Activated CD4-positive, alpha-beta T cell treated with anti-CD3 and anti-CD28 coated beads for 36 hours (primary cell): ENCODE data around the gene CXCL8. TPM values are rescaled to one million over a fixed set of nuclear protein-coding genes. Genes with fewer than 3 reads are reported as not detected.

ENCODE experiments used
- ATAC-seq: fragments of 200-7000 bp; cut with Tn5 transposase; one replicate; pipeline ENCODE4 v1.10.0; 2021; ENCODE audit warnings: mild to moderate bottlenecking, moderate library complexity
- CTCF ChIA-PET: fragments of 350-600 bp; sonication (Branson Sonifier 250); formaldehyde crosslinking; loops from one replicate; lab custom pipeline; 2021; ENCODE audit warnings: antibody characterized with exemption; lab: Charles Lee
- POLR2A ChIA-PET: fragments of 350-600 bp; sonication (Branson Sonifier 250); formaldehyde crosslinking; loops from one replicate; lab custom pipeline; 2021; ENCODE audit warnings: antibody characterized with exemption, inconsistent platforms; lab: Charles Lee
- DNase-seq: peaks from one replicate; pipeline ENCODE4 v3.0.0-alpha.2; 2020
- H3K27ac Mint-ChIP-seq: one replicate; pipeline ENCODE4 v1.8.0; 2021; ENCODE audit warnings: mixed read lengths
- H3K27me3 Mint-ChIP-seq: one replicate; pipeline ENCODE4 v1.8.0; 2021; ENCODE audit warnings: mixed read lengths
- H3K36me3 Mint-ChIP-seq: one replicate; pipeline ENCODE4 v1.8.0; 2021; ENCODE audit warnings: low read depth, mixed read lengths
- H3K4me1 Mint-ChIP-seq: one replicate; pipeline ENCODE4 v1.8.0; 2021; ENCODE audit warnings: mixed read lengths
- H3K4me3 Mint-ChIP-seq: one replicate; pipeline ENCODE4 v1.8.0; 2021; ENCODE audit warnings: mild to moderate bottlenecking, moderate library complexity, mixed read lengths
- H3K9me3 Mint-ChIP-seq: one replicate; pipeline ENCODE4 v1.8.0; 2021; ENCODE audit warnings: low read depth, mixed read lengths
- intact Hi-C, 2 experiments: fragments of 100-400 bp; cut with DNase I in 1 of 2; cut with micrococcal nuclease in 1 of 2; formaldehyde crosslinking; loops; one replicate each; pipeline versions ENCODE4 v1.14.2 to v1.15.1; 2022 to 2024; cut with DNase I, micrococcal nuclease
- total RNA-seq, 2 experiments: library from RNA; stranded (reverse); gene quantifications; one replicate each; pipeline ENCODE4 v1.2.3, GENCODE V29; 2021

Gene CXCL8
- total RNA-seq, 2 experiments from 2014 or later, result 0.76 to 0.80 TPM

- no peak for ATAC-seq
- H3K27me3 Mint-ChIP-seq, result no peaks in the 10 kb centered on the region
- H3K9me3 Mint-ChIP-seq, result no peaks in the 10 kb centered on the region
- no peak overlapping the region for H3K27ac Mint-ChIP-seq
- intact Hi-C loops, result no loop called here
- no peak for DNase-seq
- POLR2A ChIA-PET, result no interaction called here
- peaks cover 3% of the 10 kb centered on the region for H3K4me1 Mint-ChIP-seq
- H3K4me3 Mint-ChIP-seq, result no peak overlapping the region
- H3K36me3 Mint-ChIP-seq, result no peaks in the 10 kb centered on the region
- CTCF ChIA-PET, result no interaction called here
Observed at GRCh38 chr4:73721435-73721834, 18.9 kb upstream of the CXCL8 start.

GRCh38 chr4:73721909-73722308, 18.5 kb upstream of the CXCL8 start:
- Mint-ChIP-seq H3K9me3 (no peaks in the 10 kb centered on the region), H3K4me3 (no peak overlapping the region), H3K27ac (no peak overlapping the region), H3K36me3 (no peaks in the 10 kb centered on the region), H3K4me1 (peaks cover 3% of the 10 kb centered on the region), H3K27me3 (no peaks in the 10 kb centered on the region)
- no peak for ATAC-seq
- intact Hi-C loops, result no loop called here
- ChIA-PET CTCF (no interaction called here), POLR2A (no interaction called here)
- DNase-seq, result no peak

- DNase-seq, result no peak
- POLR2A ChIA-PET, result no interaction called here
- Mint-ChIP-seq H3K9me3 (no peaks in the 10 kb centered on the region), H3K4me3 (no peak overlapping the region), H3K27me3 (no peaks in the 10 kb centered on the region), H3K36me3 (no peaks in the 10 kb centered on the region), H3K27ac (no peak overlapping the region), H3K4me1 (peaks cover 3% of the 10 kb centered on the region)
- intact Hi-C loops, result no loop called here
- CTCF ChIA-PET, result no interaction called here
- ATAC-seq, result no peak
Observed at GRCh38 chr4:73723023-73723422, 17.3 kb upstream of the CXCL8 start.

- ChIA-PET POLR2A (no interaction called here), CTCF (interaction anchor here (1.7 kb wide), 1 partner anchor 410 kb away, joined by 7 read pairs; no protein-coding TSS in a partner anchor)
- ATAC-seq, result no peak
- no peak overlapping the region for H3K4me3 Mint-ChIP-seq
- intact Hi-C loops, result no loop called here
- H3K4me1 Mint-ChIP-seq, result no peaks in the 10 kb centered on the region
- H3K27me3 Mint-ChIP-seq, result no peaks in the 10 kb centered on the region
- no peak for DNase-seq
- H3K27ac Mint-ChIP-seq, result no peak overlapping the region
- H3K36me3 Mint-ChIP-seq, result no peaks in the 10 kb centered on the region
- no peaks in the 10 kb centered on the region for H3K9me3 Mint-ChIP-seq
Observed at GRCh38 chr4:73723928-73724327, 16.4 kb upstream of the CXCL8 start.

- ChIA-PET POLR2A (no interaction called here), CTCF (interaction anchor here (1.7 kb wide), 1 partner anchor 409 kb away, joined by 7 read pairs; no protein-coding TSS in a partner anchor)
- intact Hi-C loops, result no loop called here
- ATAC-seq, result no peak
- Mint-ChIP-seq H3K36me3 (no peaks in the 10 kb centered on the region), H3K27me3 (no peaks in the 10 kb centered on the region), H3K27ac (no peak overlapping the region), H3K9me3 (no peaks in the 10 kb centered on the region), H3K4me1 (no peaks in the 10 kb centered on the region), H3K4me3 (no peak overlapping the region)
- DNase-seq, result no peak
Observed at GRCh38 chr4:73725510-73725909, 14.9 kb upstream of the CXCL8 start.

GRCh38 chr4:73725985-73726384, 14.4 kb upstream of the CXCL8 start:
- intact Hi-C loops, result no loop called here
- Mint-ChIP-seq H3K36me3 (no peaks in the 10 kb centered on the region), H3K9me3 (no peaks in the 10 kb centered on the region), H3K27me3 (no peaks in the 10 kb centered on the region), H3K4me1 (no peaks in the 10 kb centered on the region), H3K4me3 (no peak overlapping the region), H3K27ac (no peak overlapping the region)
- ChIA-PET POLR2A (interaction anchor here (0.6 kb wide), 1 partner anchor 928 kb away, joined by 3 read pairs; no protein-coding TSS in a partner anchor), CTCF (no interaction called here)
- DNase-seq (no peak), ATAC-seq (no peak)

GRCh38 chr4:73727685-73728084, 12.7 kb upstream of the CXCL8 start:
- H3K36me3 Mint-ChIP-seq, result no peaks in the 10 kb centered on the region
- H3K27ac Mint-ChIP-seq, result no peak overlapping the region
- H3K4me3 Mint-ChIP-seq, result no peak overlapping the region
- H3K4me1 Mint-ChIP-seq, result no peaks in the 10 kb centered on the region
- H3K9me3 Mint-ChIP-seq, result no peaks in the 10 kb centered on the region
- no peak for DNase-seq
- ChIA-PET POLR2A (no interaction called here), CTCF (interaction anchor here (0.6 to 1.1 kb wide), 3 partner anchors 13 to 201 kb away, joined by 3 read pairs; partner anchors contain the start of gene CXCL8)
- H3K27me3 Mint-ChIP-seq, result no peaks in the 10 kb centered on the region
- intact Hi-C loops, result loop anchor here in 1 of 2 experiments (2.0 kb wide), 1 partner anchor 407 kb away; no protein-coding TSS in a partner anchor
- no peak for ATAC-seq

- no peaks in the 10 kb centered on the region for H3K9me3 Mint-ChIP-seq
- ChIA-PET CTCF (interaction anchor here (0.6 to 1.0 kb wide), 2 partner anchors 12 to 200 kb away, joined by 3 read pairs; partner anchors contain the start of gene CXCL8), POLR2A (no interaction called here)
- no peaks in the 10 kb centered on the region for H3K36me3 Mint-ChIP-seq
- no peak for ATAC-seq
- H3K4me3 Mint-ChIP-seq, result no peak overlapping the region
- no peak for DNase-seq
- intact Hi-C loops, result loop anchor here in 1 of 2 experiments (2.0 kb wide), 1 partner anchor 407 kb away; no protein-coding TSS in a partner anchor
- H3K27ac Mint-ChIP-seq, result no peak overlapping the region
- peaks cover 2% of the 10 kb centered on the region for H3K27me3 Mint-ChIP-seq
- no peaks in the 10 kb centered on the region for H3K4me1 Mint-ChIP-seq
Observed at GRCh38 chr4:73728091-73728741, 12.2 kb upstream of the CXCL8 start.

- DNase-seq (peak; percentile 22), ATAC-seq (peak; percentile 47)
- ChIA-PET CTCF (interaction anchor here (1.6 kb wide), 2 partner anchors 10 to 405 kb away, joined by 4 to 8 read pairs; no protein-coding TSS in a partner anchor), POLR2A (no interaction called here)
- intact Hi-C loops, result loop anchor here (2.0 to 5.0 kb wide), 2 partner anchors 403 to 405 kb away; no protein-coding TSS in a partner anchor
- Mint-ChIP-seq H3K4me3 (no peak overlapping the region), H3K27me3 (peaks cover 7% of the 10 kb centered on the region), H3K27ac (no peak overlapping the region), H3K36me3 (no peaks in the 10 kb centered on the region), H3K4me1 (no peaks in the 10 kb centered on the region), H3K9me3 (no peaks in the 10 kb centered on the region)
Observed at GRCh38 chr4:73729534-73730165, 10.7 kb upstream of the CXCL8 start.

- H3K27ac Mint-ChIP-seq, result no peak overlapping the region
- ChIA-PET POLR2A (no interaction called here), CTCF (interaction anchor here (0.6 to 1.6 kb wide), 5 partner anchors 11 to 1987 kb away, joined by 3 to 8 read pairs (median 3); no protein-coding TSS in a partner anchor)
- no peak overlapping the region for H3K4me3 Mint-ChIP-seq
- no peaks in the 10 kb centered on the region for H3K9me3 Mint-ChIP-seq
- H3K4me1 Mint-ChIP-seq, result no peaks in the 10 kb centered on the region
- peaks cover 9% of the 10 kb centered on the region for H3K27me3 Mint-ChIP-seq
- H3K36me3 Mint-ChIP-seq, result no peaks in the 10 kb centered on the region
- ATAC-seq, result no peak
- no peak for DNase-seq
- intact Hi-C loops, result loop anchor here in 1 of 2 experiments (5.0 kb wide), 1 partner anchor 402 kb away; no protein-coding TSS in a partner anchor
Observed at GRCh38 chr4:73730292-73730691, 10.1 kb upstream of the CXCL8 start.

- H3K27ac Mint-ChIP-seq, result no peak overlapping the region
- ATAC-seq (no peak), DNase-seq (no peak)
- peaks cover 9% of the 10 kb centered on the region for H3K27me3 Mint-ChIP-seq
- no peak overlapping the region for H3K4me3 Mint-ChIP-seq
- ChIA-PET POLR2A (no interaction called here), CTCF (interaction anchor here (0.6 to 0.8 kb wide), 3 partner anchors 77 to 1986 kb away, joined by 3 read pairs; no protein-coding TSS in a partner anchor)
- intact Hi-C loops, result loop anchor here in 1 of 2 experiments (5.0 kb wide), 1 partner anchor 401 kb away; no protein-coding TSS in a partner anchor
- H3K4me1 Mint-ChIP-seq, result no peaks in the 10 kb centered on the region
- no peaks in the 10 kb centered on the region for H3K36me3 Mint-ChIP-seq
- H3K9me3 Mint-ChIP-seq, result no peaks in the 10 kb centered on the region
Observed at GRCh38 chr4:73730867-73731266, 9.5 kb upstream of the CXCL8 start.
